Fibroblast of villous mesenchyme (primary cell): ENCODE measurements around the gene MRPL58. TPM values are rescaled to one million over a fixed set of nuclear protein-coding genes. Genes with fewer than 3 reads are reported as not detected.
A peak's percentile ranks its signal among the peaks of the same experiment; 100 is the strongest.
"Not testable (repeated sequence)": the region's sequence is repeated elsewhere in the genome, so short reads cannot be mapped to it uniquely, and the experiment has no call there.

Experiments used
- DNase-seq: peaks from one replicate; pipeline ENCODE4 v3.0.0-alpha.2; 2010; ENCODE audit warnings: low read depth
- H3K4me3 ChIP-seq: 2 replicates; pipeline ENCODE4 v1.5.1; 2011; ENCODE audit warnings: low read depth, mild to moderate bottlenecking, low read length
- total RNA-seq: library from RNA; depleted of rRNA; stranded (reverse); fragments of >200 nt; gene quantifications from 2 replicates; pipeline ENCODE4 v1.2.3, GENCODE V29; 2012
- TF ChIP-seq, protein P1 (sequence below): IDR thresholded peaks from 2 replicates; pipeline ENCODE4 v1.5.1; 2012; ENCODE audit warnings: low read depth, mild to moderate bottlenecking, low read length; ENCODE audit not compliant: insufficient read depth

Gene MRPL58
- total RNA-seq, 1 donor: 23.7 TPM

DNA sequence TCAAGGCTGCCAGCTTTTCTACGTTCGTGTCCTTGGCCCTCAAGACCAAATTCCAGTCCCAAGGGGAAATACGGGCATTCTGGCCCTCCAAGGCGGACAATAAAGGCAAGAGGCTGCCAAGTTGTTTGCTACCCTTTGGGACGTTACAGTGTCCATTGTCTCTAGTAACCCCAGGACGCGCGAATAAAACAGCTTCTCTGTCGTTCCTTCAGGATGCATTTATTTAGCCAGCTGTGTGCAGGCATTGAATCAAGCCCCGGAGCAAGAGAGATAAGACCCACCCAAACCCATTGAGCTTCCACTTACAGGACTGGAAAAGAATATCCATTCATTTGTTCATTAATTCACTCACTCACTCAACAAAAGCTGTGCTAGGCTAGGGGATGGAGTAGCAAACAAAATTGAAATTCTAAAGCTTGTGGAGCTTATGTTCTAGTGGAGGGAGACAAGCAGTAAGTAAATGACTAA is 656 bp downstream of the MRPL58 start:
- TF ChIP-seq, protein P1, sequence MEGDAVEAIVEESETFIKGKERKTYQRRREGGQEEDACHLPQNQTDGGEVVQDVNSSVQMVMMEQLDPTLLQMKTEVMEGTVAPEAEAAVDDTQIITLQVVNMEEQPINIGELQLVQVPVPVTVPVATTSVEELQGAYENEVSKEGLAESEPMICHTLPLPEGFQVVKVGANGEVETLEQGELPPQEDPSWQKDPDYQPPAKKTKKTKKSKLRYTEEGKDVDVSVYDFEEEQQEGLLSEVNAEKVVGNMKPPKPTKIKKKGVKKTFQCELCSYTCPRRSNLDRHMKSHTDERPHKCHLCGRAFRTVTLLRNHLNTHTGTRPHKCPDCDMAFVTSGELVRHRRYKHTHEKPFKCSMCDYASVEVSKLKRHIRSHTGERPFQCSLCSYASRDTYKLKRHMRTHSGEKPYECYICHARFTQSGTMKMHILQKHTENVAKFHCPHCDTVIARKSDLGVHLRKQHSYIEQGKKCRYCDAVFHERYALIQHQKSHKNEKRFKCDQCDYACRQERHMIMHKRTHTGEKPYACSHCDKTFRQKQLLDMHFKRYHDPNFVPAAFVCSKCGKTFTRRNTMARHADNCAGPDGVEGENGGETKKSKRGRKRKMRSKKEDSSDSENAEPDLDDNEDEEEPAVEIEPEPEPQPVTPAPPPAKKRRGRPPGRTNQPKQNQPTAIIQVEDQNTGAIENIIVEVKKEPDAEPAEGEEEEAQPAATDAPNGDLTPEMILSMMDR: no peak
- DNase-seq: no peak
- H3K4me3 ChIP-seq: peak overlapping the region; percentile 91

- H3K4me3 ChIP-seq: no peak overlapping the region
- TF ChIP-seq, protein P1: no peak
- no peak for DNase-seq
Observed at GRCh38 chr17:75019146-75019545, 6.7 kb downstream of the MRPL58 start.

- no peak overlapping the region for H3K4me3 ChIP-seq
- TF ChIP-seq, protein P1: no peak
- DNase-seq: no peak
Observed at GRCh38 chr17:75019710-75020109, 7.2 kb downstream of the MRPL58 start.

DNA sequence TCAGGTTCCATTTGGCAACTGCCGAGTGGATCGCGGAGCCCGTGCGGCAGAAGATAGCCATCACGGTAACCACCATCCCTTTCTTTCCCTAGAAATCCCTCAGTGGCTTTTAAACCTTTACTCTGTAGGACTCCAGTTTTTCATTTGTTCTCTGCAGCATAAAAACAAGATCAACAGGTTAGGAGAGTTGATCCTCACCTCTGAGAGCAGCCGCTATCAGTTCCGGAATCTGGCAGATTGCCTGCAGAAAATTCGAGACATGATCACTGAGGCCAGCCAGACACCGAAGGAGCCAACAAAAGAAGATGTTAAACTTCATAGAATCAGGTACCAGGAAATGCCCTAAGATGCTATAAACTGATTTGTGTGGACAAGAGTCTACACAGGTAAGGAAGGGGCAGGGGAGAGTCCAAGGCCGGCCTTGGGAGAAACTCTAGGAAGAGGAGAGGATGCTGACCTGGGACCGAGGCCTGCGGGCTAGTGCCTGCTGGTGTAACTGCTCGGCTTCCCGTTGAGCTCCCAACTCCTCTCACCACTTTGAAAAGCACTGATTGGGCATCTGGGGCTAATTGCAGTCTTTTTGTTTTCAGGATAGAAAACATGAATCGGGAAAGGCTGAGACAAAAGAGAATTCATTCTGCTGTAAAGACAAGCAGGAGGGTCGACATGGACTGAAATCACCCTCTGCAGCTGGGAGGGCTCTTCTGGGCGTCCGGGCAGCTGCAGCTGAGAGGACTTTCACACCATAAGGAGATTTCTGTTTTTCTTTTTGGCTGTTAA is 8.1 kb downstream of the MRPL58 start:
- DNase-seq: no peak

GRCh38 chr17:75024686-75025397 is 12.4 kb downstream of the MRPL58 start:
- no peak overlapping the region for H3K4me3 ChIP-seq
- DNase-seq: no peak
- TF ChIP-seq, protein P1: no peak

More for the DNA sequence above, 8.1 kb downstream of the MRPL58 start:
- no peak overlapping the region for H3K4me3 ChIP-seq
- TF ChIP-seq, protein P1: no peak

DNA sequence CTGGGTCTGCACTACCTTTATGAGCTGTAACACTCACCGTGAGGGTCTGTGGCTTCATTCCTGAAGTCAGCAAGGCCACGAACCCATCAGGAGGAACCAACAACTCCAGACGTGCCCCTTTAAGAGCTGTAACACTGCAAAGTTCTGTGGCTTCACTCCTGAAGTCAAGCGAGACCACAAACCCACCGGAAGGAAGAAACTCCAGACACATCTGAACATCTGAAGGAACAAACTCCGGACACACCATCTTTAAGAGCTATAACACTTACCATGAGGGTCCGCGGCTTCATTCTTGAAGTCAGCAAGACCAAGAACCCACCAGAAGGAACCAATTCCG is 12.9 kb downstream of the MRPL58 start:
- DNase-seq, H3K4me3 ChIP-seq: not testable (repeated sequence)

DNA sequence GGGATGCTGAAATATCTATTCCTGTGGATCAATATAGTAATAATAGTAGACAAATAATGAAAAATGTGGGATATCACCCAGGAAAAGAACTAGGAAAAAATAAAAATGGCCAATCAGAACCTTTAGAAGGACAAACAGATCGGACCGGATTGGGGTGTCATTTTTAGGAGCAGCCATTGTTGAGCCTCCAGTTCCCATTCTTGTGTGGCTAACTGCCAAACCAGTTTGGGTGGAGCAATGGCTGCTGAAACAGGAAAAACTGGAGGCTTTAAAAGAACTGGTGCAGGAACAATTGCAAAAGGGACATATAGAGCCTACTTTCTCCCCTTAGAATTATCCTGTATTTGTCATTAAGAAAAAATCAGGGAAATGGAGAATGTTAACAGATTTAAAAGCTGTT is 14.2 kb downstream of the MRPL58 start:
- DNase-seq, H3K4me3 ChIP-seq: not testable (repeated sequence)
